GM18867 (cell line): ENCODE results near the gene LENG8.

Experiments used
- ATAC-seq: cut with Tn5 transposase; IDR thresholded peaks from one replicate; pipeline ENCODE4 v1.9.1; 2021; ENCODE audit warnings: mild to moderate bottlenecking, moderate library complexity; ENCODE audit not compliant: unreplicated experiment

The LENG8 gene

GRCh38 chr19:54422136-54422535 lies 26.9 kb upstream of the LENG8 start:
- ATAC-seq = no peak

GRCh38 chr19:54424201-54424600 lies 24.8 kb upstream of the LENG8 start:
- no peak for ATAC-seq

GRCh38 chr19:54424660-54425381 lies 24.2 kb upstream of the LENG8 start:
- ATAC-seq = no peak

DNA sequence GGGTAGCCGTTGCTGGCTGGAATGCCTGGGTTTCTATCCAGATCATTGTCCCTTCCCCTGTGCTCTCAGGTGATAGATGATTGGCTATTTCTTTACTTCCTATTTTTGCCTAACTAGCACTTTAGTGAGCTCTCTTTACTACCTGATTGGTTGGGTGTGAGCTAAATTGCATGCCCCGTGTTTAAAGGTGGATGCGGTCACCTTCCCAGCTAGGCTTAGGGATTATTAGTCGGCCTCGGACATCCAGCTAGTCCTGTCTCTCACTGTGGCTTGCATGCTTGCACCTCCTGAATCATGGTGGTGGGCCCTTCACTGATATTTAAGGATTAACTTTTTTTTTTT lies 23.6 kb upstream of the LENG8 start:
- ATAC-seq = no peak

DNA sequence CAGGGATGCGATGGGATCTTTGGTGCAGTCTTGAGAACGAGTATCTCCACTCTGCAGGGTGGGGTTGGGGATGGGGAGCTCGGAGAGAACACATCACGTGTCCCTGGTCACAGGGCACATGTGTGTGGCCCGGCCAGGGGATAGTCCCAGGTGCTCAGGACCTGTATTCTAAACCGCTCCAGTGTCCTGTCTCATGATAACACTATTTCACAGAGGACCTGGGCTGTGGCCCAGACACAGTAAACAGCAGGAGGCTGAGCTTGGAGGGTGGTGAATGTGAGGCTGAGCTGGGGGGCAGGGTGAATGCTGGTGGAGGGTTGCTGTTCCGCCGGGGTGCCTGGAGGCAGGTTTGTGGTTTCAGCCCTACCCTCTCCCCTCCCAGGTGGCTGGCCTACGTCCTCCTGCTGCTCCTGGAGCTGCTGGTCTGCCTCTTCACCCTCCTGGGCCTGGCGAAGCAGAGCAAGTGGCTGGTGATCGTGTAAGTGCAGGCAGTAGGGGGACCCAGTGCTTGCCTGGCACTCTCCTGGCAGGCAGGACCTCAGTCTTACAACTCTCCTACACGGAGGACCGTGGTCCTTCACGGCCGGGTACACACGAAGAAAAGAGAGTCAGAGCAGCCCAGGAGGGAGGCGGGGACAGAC lies 22.6 kb upstream of the LENG8 start:
- ATAC-seq = no peak

- ATAC-seq = no peak
These were observed 21.4 kb upstream of the LENG8 start for GRCh38 chr19:54427586-54427985.

GRCh38 chr19:54428323-54429175 lies 20.4 kb upstream of the LENG8 start:
- no peak for ATAC-seq

GRCh38 chr19:54429176-54429495 lies 19.9 kb upstream of the LENG8 start:
- ATAC-seq = no peak

DNA sequence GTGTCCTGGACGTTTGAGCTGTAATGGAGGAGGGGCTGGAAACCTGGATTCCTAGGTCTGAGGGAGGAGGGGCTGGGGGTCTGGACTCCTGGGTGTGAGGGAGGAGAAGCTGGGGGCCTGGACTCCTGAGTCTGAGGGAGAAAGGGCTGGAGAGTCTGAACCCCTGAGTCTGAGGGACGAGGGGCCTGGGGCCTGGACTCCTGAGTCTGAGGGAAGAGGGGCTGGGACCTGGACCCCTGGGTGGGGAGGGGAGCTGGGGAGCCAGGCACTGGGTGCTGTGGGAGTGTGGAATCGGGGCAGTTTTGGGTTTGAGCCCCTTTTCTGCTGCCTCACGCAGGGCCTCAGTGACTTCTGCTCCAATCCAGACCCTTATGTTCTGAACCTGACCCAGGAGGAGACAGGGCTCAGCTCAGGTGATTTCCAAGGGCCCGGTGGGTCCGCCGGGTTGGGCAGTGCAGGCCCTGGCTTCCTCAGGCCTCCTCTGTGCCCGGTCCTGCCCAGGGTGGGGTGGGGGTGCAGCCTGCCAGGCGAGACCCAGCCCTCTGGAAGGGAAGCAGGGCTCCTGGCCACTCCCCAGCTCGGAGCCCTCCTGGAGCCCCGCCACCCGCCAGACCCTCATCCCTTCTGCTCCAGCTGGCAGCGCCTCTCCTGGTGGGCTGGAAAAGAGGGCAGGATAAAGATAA lies 19.3 kb upstream of the LENG8 start:
- ATAC-seq = no peak

DNA sequence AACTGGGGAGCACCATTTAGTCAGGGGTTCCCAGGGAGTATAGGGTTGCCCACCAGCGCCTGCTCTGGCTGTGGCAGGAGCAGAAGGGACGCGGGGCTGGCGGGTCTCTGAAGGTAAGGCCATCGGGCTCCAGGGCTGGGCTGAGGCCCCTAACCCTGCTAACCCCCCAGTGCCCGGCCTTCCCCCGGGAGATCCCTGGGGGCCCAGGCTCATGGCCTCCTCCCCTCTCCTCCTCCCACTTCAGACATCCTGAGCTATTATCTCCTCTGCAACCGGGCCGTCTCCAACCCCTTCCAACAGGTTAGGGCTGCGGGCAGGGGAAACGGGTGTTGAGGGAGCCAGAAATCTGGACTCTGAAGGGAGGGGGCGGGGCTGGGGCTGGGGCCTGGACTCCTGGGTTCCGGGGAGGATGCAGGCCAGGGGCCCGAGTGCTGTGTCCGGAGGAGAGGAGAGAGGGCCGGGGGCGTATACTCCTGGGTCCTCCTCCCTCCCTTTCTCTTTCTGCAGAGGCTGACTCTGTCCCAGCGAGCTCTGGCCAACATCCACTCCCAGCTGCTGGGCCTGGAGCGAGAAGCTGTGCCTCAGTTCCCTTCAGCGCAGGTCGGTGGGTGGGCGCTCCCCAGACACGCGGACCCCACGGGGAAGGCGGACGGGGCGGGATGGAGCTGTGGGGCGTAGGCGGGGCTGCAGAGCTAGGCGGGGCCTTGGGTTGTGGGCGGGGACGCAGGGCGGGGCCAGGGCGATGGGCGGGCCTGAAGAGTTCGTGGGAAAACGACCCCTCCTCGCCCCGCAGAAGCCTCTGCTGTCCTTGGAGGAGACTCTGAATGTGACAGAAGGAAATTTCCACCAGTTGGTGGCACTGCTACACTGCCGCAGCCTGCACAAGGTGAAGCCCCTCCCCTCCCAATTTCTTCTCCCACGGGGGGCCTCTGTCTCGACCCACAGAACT lies 18.4 kb upstream of the LENG8 start:
- no peak for ATAC-seq

GRCh38 chr19:54431255-54431838 lies 17.7 kb upstream of the LENG8 start:
- ATAC-seq = no peak

- no peak for ATAC-seq
These were observed 16.8 kb upstream of the LENG8 start for GRCh38 chr19:54432144-54432738.

DNA sequence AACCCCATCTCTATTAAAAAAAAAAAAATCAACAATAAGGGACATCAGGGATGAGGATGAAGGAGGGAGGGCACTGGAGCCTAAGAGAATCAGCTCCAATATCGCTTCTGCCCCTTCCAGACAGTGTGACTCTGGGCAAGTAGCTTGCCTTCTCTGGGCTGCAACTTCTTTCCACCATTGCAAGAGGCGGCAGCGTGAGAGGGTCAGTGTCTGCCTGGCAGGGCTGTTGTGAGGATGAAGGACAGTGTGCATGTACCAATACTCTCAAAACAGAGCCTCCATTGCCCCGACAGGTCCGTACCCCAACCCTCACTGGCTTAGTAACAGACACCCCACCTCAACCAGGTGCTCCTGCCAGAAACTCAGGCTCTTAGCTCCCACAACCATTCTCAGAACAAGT lies 15.3 kb upstream of the LENG8 start:
- no peak for ATAC-seq

DNA sequence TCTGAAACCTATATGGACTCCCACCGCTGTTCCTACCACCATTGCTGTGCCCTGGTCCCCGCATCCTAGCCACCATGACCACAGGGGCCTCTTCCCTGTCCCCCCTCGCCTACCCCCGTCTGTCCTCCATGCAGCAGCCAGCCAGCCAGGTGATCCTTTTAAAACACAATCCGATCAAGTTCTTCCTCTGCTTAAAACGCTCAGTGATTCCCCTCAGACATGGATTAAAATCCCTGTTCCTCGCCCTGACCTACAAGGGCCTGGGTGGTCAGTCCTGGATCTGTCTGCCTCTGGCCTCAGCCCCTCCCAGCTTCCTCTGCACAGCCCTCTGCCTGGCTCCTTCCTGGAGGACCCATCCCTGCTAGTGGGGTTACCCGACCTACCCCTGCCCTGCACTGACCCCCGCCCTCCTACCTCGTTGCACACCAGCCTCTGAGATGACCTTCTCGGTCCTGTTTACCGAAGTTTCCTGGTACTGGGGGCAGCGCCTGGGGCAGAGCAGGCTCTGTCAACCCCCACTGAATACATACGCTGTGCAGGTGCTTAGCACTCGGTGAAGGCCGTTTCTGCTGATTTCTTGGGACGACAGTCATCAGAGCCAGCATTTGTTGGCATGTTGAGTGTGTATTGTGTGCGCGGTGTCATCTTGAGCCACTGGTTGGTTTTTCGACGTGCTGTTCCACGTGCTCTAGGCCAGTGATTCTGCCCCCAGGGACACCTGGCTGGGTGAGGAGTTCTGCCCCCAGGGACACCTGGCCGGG lies 14.7 kb upstream of the LENG8 start:
- ATAC-seq = no peak

DNA sequence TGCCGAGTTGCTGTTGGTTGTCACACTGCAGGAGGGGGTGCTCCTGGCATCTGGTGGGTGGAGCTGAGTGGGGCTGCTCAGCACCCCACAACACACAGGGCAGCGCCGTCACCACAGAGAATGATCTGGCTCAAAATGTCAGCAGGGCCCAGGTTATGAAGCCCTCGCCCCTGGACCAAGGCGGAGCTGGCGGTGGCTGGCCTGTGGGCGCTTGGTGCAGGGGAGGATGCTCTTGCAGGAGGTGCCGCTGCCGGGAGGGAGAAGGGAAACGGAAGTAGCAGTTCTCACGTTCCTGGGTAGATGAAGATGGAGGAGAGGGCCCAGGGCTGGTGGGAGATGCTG lies 14.2 kb upstream of the LENG8 start:
- ATAC-seq = no peak

- no peak for ATAC-seq
These were observed 13.4 kb upstream of the LENG8 start for GRCh38 chr19:54435551-54436016.

GRCh38 chr19:54436031-54436523 lies 12.9 kb upstream of the LENG8 start:
- ATAC-seq = no peak

- no peak for ATAC-seq
These were observed 12.3 kb upstream of the LENG8 start for GRCh38 chr19:54436628-54437252.
